Panc1 (cell line): ENCODE data around the gene SPARC. TPM values are rescaled to one million over a fixed set of nuclear protein-coding genes. Genes with fewer than 3 reads are reported as not detected.

Source experiments
- ATAC-seq: fragments of 200-7000 bp; cut with Tn5 transposase; 2 replicates; pipeline ENCODE4 v1.9.1; 2020; ENCODE audit warnings: mild to moderate bottlenecking, moderate library complexity
- BruUV-seq: library from RNA; stranded (reverse); fragments of 400-500 nt; replicated peaks from 2 replicates; lab custom pipeline; 2021; lab: Mats Ljungman, UMichigan
- CTCF ChIA-PET: fragments of 300-600 bp; sonication (Branson Sonifier 250); formaldehyde crosslinking; loops from one replicate; lab custom pipeline; 2022; ENCODE audit warnings: antibody characterized with exemption; lab: Charles Lee
- POLR2A ChIA-PET: fragments of 300-600 bp; sonication (Branson Sonifier 250); formaldehyde crosslinking; loops from one replicate; lab custom pipeline; 2022; ENCODE audit warnings: antibody characterized with exemption; lab: Charles Lee
- DNase-seq: peaks from one replicate; pipeline ENCODE4 v3.0.0-alpha.2; 2010; ENCODE audit warnings: low read depth, low spot score
- H3K27ac ChIP-seq: 2 replicates; pipeline ENCODE4 v1.5.1; 2011; ENCODE audit warnings: mild to moderate bottlenecking, low read length, inconsistent platforms
- H3K27me3 ChIP-seq: fragments of 200-500 bp; sonication (Bioruptor generic); 2 replicates; pipeline ENCODE4 v1.6.0; 2014; ENCODE audit warnings: low read length, inconsistent platforms; ENCODE audit not compliant: control insufficient read depth, insufficient read depth
- H3K36me3 ChIP-seq: fragments of 200-500 bp; sonication (Bioruptor generic); 2 replicates; pipeline ENCODE4 v1.5.1; 2014; ENCODE audit warnings: inconsistent platforms, mild to moderate bottlenecking, low read length, moderate library complexity; ENCODE audit not compliant: control insufficient read depth, insufficient read depth
- H3K4me1 ChIP-seq: 2 replicates; pipeline ENCODE4 v1.5.1; 2011; ENCODE audit warnings: inconsistent platforms, mild to moderate bottlenecking, low read length, moderate library complexity; ENCODE audit not compliant: control insufficient read depth, insufficient read depth
- H3K4me3 ChIP-seq, 2 experiments: 2 replicates each; pipeline ENCODE4 v1.5.1; 2011 to 2012; ENCODE audit warnings: low read depth in 2 of 2, low read length in 2 of 2, mild to moderate bottlenecking in 2 of 2, inconsistent platforms in 1 of 2, moderate library complexity in 1 of 2
- H3K9me3 ChIP-seq: fragments of 200-500 bp; sonication (Bioruptor generic); 2 replicates; pipeline ENCODE4 v1.5.1; 2014; ENCODE audit warnings: low read depth, mild to moderate bottlenecking, inconsistent platforms, low read length, moderate library complexity; ENCODE audit not compliant: control insufficient read depth, insufficient read depth
- CTCF ChIP-seq: fragments of 450-650 bp; IDR thresholded peaks from 2 replicates; pipeline ENCODE4 v1.5.1; 2017; ENCODE audit warnings: mild to moderate bottlenecking
- POLR2AphosphoS5 ChIP-seq: IDR thresholded peaks from 2 replicates; pipeline ENCODE4 v1.6.1; 2012; ENCODE audit warnings: mild to moderate bottlenecking, low read depth, low read length, moderate library complexity
- REST ChIP-seq, 2 experiments: IDR thresholded peaks; 2 replicates each; pipeline ENCODE4 v1.6.1; 2011 to 2012; ENCODE audit warnings: low read depth in 2 of 2, control low read depth in 1 of 2, low read length in 1 of 2, mild to moderate bottlenecking in 1 of 2, moderate library complexity in 1 of 2; ENCODE audit not compliant: insufficient read depth in 1 of 2
- SIN3A ChIP-seq: IDR thresholded peaks from 2 replicates; pipeline ENCODE4 v1.6.1; 2012; ENCODE audit warnings: low read depth, mild to moderate bottlenecking, low read length, moderate library complexity, borderline replicate concordance; ENCODE audit not compliant: insufficient read depth
- TCF7L2 ChIP-seq: IDR thresholded peaks from 2 replicates; pipeline ENCODE4 v1.6.1; 2011; ENCODE audit warnings: mild to moderate bottlenecking, low read depth, low read length, inconsistent platforms
- in situ Hi-C: cut with HindIII; loops from 2 replicates; pipeline ENCODE4 v1.10.0; 2016; ENCODE audit warnings: low sequenced_read_pairs, low pct_unique_long_range_greater_than_20kb
- intact Hi-C: fragments of 100-400 bp; cut with micrococcal nuclease; formaldehyde crosslinking; loops from one replicate; pipeline ENCODE4 v1.10.0; 2022; ENCODE audit not compliant: unreplicated experiment
- total RNA-seq: library from RNA; stranded (reverse); gene quantifications from one replicate; pipeline ENCODE4 v1.2.1, GENCODE V29; 2021; ENCODE audit not compliant: unreplicated experiment

Gene SPARC
- total RNA-seq, 1 experiment from 2014 or later: 228 TPM

GRCh38 chr5:151664694-151665585 lies 21.8 kb downstream of the SPARC start:
- peaks cover 33% of the 10 kb centered on the region for H3K4me1 ChIP-seq
- TF ChIP-seq SIN3A: no peak
- no peak for TF ChIP-seq REST (IDR thresholded peaks at IDR 0.05; ENCODE audit: insufficient read depth in 1 of 2, low read depth in 2 of 2, low read length in 1 of 2)
- no peak for TF ChIP-seq TCF7L2
- TF ChIP-seq CTCF: no peak
- TF ChIP-seq POLR2AphosphoS5: no peak
- H3K27ac ChIP-seq: peak overlapping the region; percentile 77; the same call in 1 of the 2 replicates
- ATAC-seq (peak; percentile 37), DNase-seq (no peak)
- no peaks in the 10 kb centered on the region for H3K9me3 ChIP-seq
- in situ Hi-C loops (no loop called here), intact Hi-C loops (no loop called here)
- CTCF ChIA-PET: interaction anchor here (0.5 to 0.9 kb wide), 2 partner anchors 10 to 13 kb away, joined by 3 read pairs; no protein-coding TSS in a partner anchor
- no TSS peak for BruUV-seq
- POLR2A ChIA-PET: interaction anchor here (0.6 kb wide), 1 partner anchor 33 kb away, joined by 4 read pairs; no protein-coding TSS in a partner anchor
- H3K27me3 ChIP-seq: no peaks in the 10 kb centered on the region
- H3K36me3 ChIP-seq: no peaks in the 10 kb centered on the region
- H3K4me3 ChIP-seq: no peak overlapping the region

- H3K9me3 ChIP-seq: no peaks in the 10 kb centered on the region
- peak overlapping the region; percentile 77 for H3K27ac ChIP-seq
- H3K36me3 ChIP-seq: no peaks in the 10 kb centered on the region
- H3K4me3 ChIP-seq: no peak overlapping the region
- H3K27me3 ChIP-seq: no peaks in the 10 kb centered on the region
- intact Hi-C loops (no loop called here), in situ Hi-C loops (no loop called here)
- BruUV-seq: no TSS peak
- POLR2A ChIA-PET: interaction anchor here (0.5 kb wide), 1 partner anchor 86 kb away, joined by 3 read pairs; no protein-coding TSS in a partner anchor
- no peak for DNase-seq
- ATAC-seq: no peak
- CTCF ChIA-PET: interaction anchor here (0.5 kb wide), 1 partner anchor 99 kb away, joined by 4 read pairs; no protein-coding TSS in a partner anchor
- peaks cover 29% of the 10 kb centered on the region for H3K4me1 ChIP-seq
- TF ChIP-seq CTCF (no peak), SIN3A (no peak), TCF7L2 (no peak), REST (IDR thresholded peaks at IDR 0.05; ENCODE audit: insufficient read depth in 1 of 2, low read depth in 2 of 2, low read length in 1 of 2) (no peak), POLR2AphosphoS5 (no peak)
Observed at GRCh38 chr5:151663617-151664293, 23.0 kb downstream of the SPARC start.
